Stimulated activated naive CD4-positive, alpha-beta T cell (primary cell): ENCODE results near the gene MAP4K2.

Experiments
- DNase-seq, 6 experiments: peaks; one replicate each; lab custom pipeline; 2025; lab: John Stamatoyannopoulos, UW

The MAP4K2 gene

DNA sequence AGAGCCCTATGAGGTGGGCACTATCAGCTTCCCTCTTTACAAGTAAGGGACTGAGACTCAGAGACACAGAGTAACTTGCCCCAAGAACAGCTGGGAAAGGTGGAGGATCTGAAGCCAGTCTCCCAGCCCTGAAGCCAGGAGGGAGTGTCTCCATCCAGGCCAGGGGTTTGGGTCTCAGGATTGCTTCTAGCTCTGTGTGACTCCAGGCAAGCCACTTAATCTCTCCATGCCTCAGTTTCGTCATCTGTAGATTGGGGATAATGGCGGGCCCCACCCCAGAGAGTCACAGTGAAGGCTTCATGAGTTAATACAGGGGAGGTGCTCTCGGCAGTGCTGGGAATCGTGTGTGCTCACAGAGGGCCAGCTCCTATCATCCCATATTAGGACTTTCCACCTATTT, 10.5 kb downstream of the MAP4K2 start:
- DNase-seq, result no peak

DNA sequence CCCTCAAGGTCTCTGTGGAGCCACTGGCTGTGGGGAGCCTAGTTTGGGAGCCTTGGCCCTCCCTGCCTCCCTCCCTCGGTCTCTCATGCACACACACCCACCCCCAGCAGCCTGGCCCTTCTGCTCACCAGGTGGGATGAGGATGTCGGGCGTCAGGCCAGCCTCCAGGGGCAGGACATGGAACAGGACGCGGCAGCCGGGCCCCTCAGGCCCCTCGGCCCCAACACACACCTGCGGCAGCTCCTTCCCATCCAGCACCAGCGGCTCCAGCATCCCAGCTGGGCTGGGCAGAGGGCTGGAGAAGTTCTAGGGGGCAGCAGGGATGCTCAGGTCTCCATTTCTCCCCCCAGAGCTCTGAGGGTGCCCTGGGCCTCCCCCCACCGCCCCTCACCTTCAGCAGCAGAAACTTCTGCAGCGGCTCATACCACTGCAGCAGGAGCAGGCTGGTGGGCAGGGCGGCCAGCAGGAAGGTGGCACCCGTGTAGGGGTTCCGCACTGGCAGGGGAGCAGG, 11.2 kb downstream of the MAP4K2 start:
- DNase-seq, result no peak

DNA sequence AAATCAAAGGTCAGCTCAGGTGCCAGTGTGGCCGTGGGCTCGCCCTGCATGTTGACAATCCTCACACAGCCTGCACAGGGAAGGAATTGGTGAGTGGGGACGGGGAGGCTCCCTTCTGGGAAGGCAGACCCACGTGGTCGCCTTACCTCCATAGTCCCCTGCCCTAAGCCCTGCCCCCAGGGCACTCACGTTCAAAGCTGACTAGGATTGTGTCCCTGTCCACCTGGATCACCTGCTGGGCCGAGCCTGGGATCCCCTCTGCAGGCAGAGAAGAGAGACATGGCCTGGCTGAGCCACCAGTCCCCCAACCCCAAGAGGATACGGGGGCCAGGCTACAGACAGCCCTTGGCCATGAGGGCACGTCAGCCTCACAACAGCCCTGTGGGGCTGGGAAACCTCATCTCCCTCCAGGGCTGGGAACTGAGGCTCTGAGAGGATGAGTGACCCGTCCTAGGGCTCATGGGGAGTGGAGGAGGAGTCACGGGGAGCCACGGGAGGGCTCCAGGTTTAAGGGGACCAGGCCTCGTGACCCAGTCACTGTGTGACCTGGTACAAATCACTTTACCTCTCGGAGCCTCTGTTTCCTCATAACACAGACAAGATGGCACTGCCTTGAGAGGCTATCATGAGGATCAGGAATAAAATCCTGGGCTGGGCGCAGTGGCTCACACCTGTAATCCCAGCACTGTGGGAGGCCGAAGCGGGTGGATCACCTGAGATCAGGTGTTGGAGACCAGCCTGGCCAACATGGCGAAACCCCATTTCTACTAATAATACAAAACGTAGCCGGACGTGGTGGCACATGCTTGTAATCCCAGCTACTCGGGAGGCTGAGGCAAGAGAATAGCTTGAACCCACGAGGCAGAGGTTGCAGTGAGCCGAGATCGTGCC, 12.6 kb downstream of the MAP4K2 start:
- no peak for DNase-seq

DNA sequence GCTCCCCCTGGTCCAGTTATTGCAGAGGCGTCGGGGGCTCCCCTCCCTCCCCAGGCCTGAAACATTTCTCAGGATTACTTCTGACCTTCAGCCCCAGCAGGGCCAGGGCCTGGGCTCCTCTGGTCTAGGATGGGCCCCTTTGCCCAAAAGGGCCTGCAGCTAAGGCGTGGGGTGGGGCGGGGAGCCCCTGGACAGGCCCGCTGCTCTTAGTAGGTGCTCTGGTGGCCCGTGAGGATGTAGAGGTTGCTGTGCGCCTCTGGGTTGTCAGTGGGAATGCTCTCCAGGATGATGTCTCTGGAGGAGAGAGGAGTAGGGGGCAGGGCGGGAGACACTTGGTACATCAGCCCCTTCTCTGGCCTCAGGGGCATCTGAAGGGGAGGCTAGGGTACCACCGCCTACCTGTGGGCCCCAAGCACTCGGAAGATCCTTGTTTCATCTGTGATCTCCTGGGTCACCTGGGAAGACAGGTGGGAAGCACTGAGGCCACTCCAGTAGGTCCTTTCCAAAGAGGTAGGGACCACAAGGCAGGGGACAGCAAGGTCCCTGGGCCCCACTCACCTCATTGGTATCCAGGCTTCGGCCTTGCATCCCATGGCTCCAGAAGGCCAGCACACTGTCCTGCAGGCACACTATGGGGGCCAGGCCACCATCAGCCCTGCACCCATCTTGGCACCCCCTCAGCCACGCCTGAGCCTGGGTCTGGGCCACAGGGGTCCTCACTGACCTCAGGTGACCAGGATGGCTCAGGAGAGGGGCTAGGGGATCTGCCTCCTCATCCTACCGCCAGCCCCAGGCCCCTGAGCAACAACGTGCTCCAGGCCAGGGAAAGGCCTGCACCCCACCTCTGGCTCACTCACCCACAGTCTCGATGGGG, 13.4 kb downstream of the MAP4K2 start:
- DNase-seq, result no peak

DNA sequence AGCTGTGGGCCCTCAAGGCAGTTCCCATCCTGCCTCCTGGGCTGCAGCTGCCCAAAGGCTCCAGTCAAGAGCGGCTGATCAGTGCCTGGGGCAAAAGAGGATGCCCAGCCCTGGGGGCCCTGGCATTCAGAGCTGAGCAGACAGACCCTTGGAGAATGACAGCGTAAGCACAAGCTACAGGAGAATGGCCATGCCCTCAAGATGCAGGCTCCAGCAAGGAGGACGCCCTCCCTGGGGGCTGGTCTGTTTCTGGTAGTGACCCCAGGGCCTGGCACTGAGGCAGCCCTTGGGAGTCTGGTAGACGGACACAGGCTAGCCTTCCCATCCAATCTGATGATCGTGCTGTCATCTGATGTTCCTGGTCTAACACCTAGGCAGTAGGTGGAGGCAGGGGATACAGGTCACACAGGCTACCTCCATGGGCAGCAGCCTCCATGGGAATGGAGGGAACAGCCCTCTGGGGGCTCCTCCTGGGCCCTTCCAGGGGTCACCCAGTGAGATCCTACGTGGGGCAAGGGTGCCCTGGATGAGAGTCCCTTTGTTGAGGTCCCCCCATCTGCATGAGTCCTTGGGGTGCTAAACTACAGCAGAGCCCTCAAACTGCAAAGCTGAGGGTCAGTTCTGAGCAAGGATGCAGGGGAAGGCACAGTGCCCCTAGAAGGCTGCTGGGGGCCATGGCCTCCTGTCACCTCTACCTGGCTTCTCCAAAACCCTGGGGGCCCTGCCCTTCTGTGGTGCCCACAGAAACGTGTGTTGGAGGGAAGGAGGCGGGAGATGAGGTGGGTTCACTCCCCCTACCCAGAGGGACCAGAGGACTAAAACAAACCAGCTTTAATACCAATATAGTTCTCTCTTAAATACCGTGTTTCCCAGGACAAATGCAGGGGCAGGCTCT, 14.4 kb downstream of the MAP4K2 start:
- DNase-seq, result no peak

DNA sequence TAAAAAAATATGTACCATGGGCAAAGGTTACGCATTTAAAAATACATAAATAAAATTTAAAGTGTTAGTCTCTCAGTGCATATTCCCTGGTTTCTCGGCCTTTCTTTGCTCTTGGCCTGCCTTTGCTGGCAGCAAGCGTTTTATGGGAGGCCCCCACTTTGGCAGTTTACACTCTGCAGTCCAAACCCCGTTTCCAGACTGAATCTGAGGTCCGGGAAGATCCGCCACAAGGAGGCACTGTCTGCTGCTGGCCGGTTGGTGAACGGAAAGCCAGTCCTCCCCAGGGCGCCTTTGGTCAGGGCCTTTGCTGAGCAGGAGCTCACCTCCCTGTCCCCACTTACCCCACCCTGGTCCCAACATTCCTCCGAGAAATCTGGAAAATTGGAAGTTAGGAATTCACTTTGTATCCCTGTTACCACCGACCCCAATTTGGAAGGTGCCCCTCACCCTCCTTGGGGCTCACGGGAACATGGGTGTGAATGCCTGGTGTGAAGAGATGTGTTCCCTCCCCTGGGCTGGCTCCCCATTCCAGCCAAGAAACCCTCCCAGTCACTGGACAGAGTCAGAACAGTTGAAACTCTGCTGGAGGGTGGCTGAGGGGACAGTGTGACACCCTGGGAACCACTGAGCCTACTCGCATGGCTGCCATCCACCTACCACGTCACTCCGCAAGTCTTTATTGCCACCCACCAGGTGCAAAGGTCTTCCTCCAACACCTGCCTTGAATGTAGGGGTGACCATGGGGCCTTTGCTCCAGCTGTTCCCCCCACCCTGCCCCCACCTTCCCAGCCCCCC, 15.3 kb downstream of the MAP4K2 start:
- DNase-seq, result peak in 5 of 6 experiments; percentile 35 to 66 (median 49)

DNA sequence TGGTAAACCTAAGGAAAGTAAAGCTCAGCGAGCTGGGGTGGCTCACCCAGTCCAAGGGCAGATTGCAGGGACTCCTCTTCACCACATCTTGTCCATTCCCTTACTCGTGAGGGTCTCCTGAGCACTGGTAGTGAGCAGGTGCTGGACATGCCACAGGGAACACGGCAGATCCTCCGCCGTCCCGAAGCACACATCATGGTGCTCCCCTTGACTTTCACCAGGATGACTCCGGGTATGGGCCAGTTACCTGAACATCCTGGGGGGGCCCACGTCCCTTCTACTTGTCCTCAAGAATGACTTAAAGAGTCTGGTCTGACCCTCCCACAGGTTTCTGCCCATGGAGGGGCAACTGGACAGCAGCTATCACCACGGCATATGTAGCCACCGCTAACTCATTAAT, 16.7 kb downstream of the MAP4K2 start:
- DNase-seq, result no peak

DNA sequence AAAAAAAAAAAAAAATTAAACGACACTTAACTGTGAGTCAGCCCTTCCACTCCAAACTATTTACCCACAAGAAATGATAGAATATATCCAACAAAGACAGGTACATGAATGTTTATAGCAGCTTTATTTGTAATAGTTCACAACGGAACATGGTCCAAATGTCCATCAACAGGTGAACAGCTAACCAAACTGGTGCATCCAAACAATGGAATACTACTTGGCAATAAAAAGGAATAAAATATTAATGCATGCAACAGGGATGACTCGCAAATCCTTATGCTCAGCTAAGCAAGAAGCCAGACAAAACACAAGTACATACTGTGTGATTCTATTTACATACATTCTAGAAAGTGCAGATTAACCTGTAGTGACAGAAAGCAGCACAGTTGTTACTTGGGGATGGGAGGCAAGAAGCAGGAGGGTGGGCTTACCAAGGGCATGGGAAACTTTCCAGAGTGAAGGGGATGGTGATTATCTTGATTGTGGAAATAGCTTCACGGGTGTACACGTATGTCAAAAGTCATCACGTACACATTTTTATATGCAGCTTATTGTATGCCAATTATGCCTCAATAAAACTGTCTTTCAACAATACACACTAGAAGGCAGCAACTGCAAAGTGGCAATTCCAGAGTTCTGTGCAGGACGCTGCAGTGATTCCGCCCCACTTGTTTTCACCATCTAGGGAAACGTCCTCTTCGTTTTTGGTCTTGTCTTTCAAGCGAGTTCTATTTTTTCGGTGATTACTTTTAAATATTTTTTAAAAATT, 18.0 kb downstream of the MAP4K2 start:
- no peak for DNase-seq

DNA sequence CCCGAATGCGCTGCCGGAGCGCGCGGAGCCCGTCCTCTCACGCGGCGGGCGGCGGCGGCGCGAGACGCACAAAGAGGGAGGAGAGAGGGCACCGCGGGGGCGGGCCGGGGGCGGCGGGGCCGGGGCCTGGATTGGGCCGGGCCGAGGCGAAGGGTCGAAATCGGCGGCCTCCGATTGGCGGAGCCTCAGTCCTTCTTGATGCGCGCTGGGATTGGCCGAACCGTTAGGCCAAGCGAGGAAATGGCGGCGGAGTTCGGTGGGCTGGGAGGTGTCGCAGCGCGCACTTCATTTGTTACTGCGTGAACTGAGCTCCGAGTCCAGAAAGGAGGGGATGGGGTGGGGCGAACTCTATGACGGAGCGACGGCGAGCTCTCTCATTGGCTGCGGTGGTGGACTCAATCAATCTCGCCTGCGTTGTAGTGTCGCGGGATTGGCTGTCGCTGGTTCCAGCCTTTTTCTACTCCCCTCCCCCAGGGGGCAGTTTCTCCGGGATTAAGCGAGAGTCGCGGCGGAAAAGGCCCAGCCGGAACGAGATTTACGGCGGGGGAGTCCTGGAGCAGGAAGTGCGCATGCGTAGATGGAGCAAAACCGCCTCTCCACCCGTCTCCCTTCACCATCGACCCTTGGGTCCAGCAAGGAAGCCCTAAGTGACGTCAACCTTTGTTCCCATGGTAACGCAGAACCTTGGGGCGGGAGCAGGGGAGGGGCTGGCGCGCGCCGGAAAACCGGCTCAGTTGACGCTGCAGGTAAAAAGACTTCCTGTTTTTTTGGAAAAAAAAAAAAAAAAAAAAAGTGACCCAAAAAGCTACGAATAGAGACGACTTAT, 24.3 kb downstream of the MAP4K2 start, which contains the start of gene SF1:
SF1 (minus strand) TSS at position 70 of the 826 bp plus-strand sequence. CDS start 150 bp downstream, outside the sequence.
- peak; percentile 96 to 100 (median 100) for DNase-seq

DNA sequence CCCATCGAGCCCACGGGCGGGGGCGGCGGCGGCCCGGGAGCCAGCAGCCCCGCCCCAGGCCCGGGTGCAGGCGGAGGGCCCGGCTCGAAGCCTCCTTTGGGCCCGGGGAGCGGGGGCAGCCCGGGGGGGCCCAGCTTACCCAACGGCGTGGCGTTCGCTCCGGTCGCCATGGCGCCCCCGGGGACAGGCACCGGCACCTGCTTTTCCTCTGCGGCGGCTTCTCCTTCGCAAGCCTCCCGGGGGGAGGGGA, 24.9 kb downstream of the MAP4K2 start:
- DNase-seq, result no peak

DNA sequence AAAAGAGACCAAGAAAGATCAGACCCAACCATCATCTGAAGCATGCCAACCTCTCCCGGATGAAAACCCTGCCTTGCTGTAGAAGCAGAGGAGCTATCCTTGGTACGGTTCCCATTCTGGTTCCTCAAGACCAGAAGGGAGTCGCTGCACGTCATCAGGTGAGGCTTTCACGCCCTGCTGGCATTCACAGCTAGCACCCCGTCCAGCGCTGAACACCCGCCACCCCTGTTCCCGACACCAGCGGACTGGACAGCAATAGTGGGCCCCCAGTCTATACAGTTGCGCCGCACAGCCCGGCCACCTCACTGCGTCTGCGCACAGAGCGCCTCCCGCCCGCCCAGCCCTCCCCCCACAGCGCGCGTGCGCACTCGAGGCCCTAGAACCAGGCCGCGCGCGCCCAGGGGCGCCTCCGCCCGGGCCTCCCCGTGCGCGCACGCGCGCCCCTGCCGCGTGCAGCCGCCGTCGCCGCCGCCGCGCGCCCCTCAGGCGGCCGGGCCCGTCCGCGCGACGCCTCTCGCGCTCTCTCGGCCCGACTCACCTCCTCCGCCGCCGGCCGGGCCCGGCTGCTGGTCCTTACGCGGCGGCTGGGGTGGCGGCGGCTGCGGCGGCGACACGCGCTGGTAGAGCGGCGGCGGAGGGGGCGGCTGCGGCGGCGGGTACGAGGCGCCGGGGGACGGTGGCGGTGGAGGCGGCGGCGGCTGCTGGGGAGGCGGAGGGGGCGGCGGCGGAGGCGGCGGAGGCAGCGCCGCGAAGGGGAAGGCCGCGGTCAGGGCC, 25.4 kb downstream of the MAP4K2 start:
- DNase-seq, result peak; percentile 62 to 87 (median 78)

DNA sequence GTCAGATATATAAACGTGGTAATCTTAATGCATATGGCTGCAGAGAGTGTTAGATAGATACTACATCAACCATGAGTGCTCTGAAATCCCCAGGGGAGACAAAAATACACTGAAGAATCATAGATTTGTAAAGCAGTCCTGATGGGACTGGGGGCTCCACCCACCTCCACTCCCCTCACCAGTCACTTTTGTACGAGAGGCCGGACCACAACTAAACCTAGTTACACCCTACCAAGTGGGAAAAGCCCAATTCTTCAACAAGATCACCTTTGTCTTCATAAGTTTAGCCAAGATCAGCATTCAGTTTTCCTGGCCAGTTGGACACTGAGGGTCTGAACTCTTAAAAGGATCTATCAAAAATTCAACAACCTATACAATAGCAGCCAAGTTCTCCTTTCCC, 26.1 kb downstream of the MAP4K2 start:
- peak in 1 of 6 experiments; percentile 36 for DNase-seq

DNA sequence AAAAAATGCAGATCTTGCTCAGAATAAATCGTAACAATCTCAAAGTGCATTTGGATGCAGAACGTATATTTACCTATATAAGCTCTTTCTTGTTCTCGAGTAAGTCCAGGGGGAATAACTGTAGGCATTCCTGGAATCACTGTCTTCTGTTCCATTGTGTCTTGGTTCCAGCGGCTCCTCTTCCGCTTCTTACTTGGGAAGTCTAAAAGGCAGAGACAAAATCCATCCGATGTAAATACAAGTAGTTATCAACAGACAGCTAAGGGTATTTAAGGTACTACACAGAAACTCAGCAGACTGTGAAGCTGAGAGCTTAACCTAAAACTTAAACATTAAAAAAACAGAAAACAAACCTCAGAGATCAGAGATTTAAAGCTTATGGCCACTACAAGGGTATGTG, 26.6 kb downstream of the MAP4K2 start:
- peak in 1 of 6 experiments; percentile 30 for DNase-seq

DNA sequence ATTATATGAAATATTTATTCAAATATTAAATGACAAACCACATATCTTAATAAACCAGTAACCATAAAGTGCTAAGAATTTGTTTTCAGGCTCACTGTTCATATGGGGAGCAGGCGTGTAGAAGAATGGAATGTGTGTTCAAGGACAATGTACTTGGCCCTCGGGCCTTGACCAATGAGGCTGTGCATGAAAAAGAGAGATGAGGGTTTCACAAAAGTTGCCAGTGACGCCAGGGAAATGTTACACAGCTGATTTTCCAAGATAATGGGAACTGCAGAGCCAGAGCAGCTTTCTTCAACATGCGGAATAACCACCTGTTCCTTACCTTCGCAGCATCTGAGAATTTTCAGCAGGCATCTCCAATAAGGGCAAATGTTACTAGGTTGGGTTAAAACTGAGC, 28.9 kb downstream of the MAP4K2 start:
- DNase-seq, result peak in 1 of 6 experiments; percentile 23

DNA sequence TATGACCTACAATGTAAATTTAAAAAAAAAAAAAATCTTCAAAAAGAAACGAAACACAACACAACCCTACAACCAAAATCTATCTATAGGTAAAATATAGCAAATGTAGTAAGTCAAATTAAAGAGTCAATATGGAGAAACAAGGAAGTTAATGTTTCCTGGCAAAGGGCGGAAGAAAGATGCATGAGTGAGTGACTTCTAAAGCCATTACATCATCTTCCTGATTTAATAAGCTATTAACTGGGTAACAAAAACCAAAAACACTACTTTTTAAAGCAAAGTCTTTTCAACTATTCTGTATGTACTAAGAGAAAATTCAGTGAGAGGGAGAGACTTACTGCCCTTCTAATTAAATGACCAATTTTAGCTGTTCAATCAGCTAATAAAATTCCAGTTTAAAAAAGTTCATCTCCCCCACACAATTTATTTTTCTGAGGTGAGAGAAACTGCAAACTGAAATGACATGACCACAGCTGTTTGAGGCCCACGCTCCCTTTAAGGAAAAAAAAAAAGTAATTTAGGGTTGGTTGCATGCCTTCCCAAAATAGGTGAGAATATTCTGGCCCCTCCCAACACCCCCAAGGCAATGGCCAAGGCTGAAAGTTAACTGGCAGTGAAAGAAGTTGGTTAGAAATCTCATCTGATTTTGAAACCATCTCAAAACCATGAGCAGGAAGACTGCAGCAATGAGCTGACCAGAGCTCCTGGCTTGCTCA, 30.6 kb downstream of the MAP4K2 start:
- peak in 2 of 6 experiments; percentile 10 to 13 for DNase-seq

DNA sequence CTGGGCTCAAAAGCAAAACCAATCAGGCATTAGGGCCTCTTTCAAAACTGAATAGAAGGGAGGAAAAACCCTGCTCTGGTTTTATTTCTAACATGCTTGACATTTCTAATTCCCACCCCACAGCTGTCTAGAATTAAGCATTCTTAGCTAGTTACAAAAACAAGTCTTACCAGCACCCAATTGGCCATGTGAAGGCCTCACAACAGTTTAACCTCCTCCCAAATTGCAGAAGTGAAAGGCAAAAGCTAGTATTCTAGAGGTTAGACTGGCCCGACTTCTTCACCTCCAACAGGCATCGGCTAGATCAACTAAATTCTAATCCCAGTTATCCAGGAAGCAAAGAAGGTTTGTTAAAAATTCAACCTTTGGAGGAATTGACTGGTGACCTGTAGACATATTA, 31.2 kb downstream of the MAP4K2 start:
- DNase-seq, result no peak

DNA sequence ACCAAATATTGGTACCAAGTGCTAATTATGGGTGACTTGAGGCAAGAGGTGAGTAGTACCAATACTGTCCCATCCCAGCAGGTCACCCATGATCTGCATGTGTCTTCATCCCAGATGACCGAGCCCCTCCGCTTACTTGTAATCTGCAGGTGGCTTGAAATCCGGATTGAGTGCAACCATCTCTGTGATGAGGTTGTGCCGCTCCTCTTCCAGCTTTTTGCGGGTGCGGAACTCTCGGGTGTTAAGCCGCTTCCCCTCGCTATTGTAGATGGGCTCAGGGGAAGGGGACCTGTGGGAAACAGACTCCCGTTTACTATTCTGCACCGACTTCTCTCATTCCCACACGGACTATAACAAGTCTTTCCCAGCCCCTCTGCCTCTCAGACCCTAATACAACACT, 32.9 kb downstream of the MAP4K2 start:
- peak in 1 of 6 experiments; percentile 9 for DNase-seq

DNA sequence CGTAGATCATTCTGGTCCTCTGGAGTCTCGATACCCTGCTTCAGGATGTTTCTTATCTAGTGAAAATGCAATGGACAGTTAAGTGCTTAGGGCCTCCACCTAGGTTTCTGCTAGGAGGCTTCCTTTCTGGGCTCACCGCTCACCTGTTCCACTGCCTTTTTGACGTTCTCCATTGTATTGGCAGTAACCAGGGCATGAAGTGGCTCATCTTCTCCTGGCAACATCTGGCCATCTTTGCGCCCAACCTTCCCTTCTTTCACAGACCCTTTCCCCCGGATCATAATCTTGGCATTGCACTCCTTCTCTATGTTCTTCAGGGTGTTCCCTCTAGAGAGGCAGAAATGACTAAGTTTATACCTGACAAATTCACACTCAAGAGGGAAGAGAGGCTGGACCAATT, 33.7 kb downstream of the MAP4K2 start:
- DNase-seq, result no peak
